ENCODE measurements around the gene MARS1.

GRCh38 chr12:57548488-57548887, 60.6 kb downstream of the MARS1 start:
- TF ChIP-seq POLR2A (IDR thresholded peaks at IDR 0.05; ENCODE audit: low read length) (no peak), GATA1 (IDR thresholded peaks at IDR 0.05; ENCODE audit: low read depth, low read length) (no peak)

All from erythroblast (primary cell).